NCI-H748 treated with DMSO at 0.1 percent for 48 hours (cell line): ENCODE results near the gene FOXO6.
"Not testable (repeated sequence)": the region's sequence is repeated elsewhere in the genome, so short reads cannot be mapped to it uniquely, and the experiment has no call there.

Source experiments
- DNase-seq: peaks from one replicate; lab custom pipeline; 2025; lab: John Stamatoyannopoulos, UW

Gene FOXO6

GRCh38 chr1:41329662-41330587 lies 31.3 kb upstream of the FOXO6 start:
- DNase-seq = no peak

DNA sequence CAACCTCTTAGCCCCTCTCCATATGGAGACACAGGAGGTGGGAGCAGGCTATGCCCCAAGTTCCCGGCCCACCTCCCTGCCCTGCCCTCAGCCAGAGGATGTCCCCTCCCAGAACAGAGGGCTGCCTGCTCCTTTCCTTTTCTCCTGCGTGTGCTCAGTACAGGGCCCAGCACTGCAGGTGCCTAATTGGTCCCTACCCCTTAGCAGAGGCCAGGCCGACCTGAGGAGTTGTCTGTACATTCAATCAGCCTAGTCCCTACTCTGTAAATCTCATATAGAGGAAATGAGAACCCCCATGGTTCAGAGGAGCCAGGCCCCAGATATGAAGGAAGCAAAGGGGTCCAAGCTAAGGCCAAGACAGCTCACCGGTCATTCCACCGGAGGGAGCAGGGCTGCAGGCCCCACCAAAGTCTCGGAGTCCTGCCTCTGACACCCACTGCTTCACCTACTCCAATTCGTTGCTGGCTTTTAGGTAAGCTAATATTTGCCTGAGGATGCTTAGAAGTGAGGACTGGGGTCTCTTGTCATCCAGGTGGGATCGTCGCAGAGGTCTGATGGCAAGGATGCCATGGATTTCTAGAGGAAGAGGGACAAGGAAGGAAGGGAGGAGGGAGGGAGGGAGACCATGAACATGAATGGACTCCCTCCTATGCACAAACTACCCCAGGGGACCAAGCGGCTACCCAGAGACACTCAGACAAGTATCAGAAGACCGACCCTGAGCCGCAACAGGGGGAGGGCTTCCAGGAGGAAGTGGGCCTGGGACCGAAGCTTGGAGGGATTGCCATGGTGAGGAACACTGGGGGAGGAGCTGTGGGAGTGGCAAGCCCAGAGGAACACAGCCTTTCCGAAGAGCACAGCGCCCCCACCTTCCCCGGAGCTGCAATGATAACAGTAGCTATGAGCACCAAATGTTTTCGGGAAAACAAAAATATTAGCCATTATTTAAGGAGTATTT lies 30.4 kb upstream of the FOXO6 start:
- no peak for DNase-seq

- DNase-seq = no peak
These were observed 29.7 kb upstream of the FOXO6 start for GRCh38 chr1:41331546-41331917.

GRCh38 chr1:41332161-41332560 lies 29.1 kb upstream of the FOXO6 start:
- DNase-seq = not testable (repeated sequence)

GRCh38 chr1:41333146-41333784 lies 28.0 kb upstream of the FOXO6 start:
- DNase-seq = no peak

DNA sequence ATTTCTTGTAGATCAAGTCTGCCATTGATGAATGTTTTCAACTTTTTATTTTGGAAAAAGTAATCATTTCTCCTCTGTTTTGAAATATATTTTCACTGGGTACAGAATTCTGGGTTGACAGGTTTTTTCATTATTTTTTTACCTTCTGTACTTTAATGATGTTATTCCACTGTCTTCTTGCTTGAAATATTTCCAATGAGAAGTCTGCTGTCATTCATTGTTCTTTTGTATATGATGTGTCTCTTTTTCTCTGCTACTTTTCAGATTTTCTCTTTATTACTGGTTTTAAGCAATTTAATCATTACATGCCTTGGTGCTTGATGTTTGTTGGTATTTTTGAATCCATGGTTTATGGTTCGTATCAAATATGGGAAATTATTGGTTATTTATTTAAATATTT lies 22.4 kb upstream of the FOXO6 start:
- no peak for DNase-seq

DNA sequence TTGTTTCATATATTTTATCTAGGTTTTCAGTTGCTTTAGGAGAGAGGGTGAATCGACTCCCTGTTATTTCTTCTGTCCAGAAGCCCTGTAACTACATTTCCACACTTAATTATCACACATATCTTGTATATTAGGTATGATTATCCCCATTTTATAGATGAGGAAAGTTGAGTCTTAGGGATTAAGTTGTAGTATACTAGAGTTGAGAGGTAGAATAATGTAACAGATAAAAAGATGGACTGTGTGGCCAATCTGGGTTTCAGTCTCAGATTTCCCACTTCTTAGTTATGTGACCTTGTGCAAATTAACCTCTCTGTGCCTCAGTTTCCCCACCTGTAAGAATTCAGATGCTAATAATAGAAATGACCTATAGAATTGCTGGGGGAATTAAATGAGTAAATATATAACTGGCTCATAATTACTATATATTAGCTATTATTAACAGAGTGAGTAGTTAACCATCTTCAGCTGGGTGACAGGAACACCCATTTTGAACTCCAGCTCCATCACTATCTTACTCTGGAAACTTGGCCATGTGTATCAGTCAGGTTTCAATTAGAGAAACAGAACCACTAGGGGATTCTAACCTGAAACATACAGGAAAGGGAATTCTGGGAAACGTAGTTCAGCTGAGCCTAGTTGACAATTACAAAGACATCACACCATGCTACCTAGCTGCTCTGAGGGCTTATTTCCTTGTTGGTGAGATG lies 20.4 kb upstream of the FOXO6 start:
- no peak for DNase-seq

- DNase-seq = no peak
These were observed 19.9 kb upstream of the FOXO6 start for GRCh38 chr1:41341365-41341683.

- DNase-seq = peak; percentile 77
These were observed 19.3 kb upstream of the FOXO6 start for GRCh38 chr1:41341772-41342562.

DNA sequence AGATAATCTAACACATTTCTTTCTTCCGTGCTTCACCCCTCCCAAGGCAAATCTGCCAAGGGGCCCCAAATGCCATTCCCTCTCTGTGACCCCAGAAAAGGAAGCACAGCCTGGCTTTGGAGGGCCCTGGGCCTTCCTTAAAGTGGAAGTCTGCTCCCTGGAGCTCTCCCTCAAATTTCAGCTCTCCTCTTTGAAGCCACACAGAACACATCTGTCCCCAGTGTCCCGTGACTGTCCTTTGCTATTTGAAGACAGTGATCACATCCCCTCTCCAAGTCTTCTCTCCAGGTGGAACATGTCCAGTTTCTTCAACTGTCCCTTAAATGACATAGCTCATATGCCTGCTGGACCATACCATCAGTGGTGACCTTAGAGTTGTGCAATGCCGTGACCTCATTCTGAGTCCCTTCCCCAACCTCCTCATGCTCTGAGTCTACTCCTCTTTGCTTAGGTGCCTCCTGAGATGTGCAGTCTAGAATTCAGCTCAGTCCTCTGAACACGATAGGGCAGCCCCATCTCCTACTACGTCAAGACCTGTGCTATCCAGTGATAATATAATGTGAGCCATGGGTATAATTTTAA lies 18.4 kb upstream of the FOXO6 start:
- DNase-seq = no peak

- DNase-seq = no peak
These were observed 17.2 kb upstream of the FOXO6 start for GRCh38 chr1:41343790-41344699.

DNA sequence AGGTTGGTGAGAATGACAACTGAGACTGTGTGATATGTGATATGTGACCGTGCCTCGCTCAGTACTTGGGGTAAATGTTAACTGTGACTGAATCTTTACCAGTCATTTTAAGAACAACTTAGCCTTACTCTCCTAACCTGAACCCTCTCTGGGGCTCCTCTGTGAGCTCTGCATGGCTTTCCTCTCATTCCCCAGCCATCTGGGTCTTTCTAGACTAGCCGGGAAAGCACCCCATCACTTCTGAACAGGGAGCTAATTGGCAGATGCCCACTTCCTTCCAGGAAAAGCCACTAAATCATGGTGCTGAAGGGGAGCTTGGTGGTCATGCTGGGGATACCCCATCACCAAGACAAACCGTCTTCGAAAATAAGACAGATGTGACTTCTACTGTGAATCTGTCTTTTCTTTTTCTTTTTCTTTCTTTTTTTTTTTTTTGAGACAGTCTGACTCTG lies 16.5 kb upstream of the FOXO6 start:
- DNase-seq = no peak

DNA sequence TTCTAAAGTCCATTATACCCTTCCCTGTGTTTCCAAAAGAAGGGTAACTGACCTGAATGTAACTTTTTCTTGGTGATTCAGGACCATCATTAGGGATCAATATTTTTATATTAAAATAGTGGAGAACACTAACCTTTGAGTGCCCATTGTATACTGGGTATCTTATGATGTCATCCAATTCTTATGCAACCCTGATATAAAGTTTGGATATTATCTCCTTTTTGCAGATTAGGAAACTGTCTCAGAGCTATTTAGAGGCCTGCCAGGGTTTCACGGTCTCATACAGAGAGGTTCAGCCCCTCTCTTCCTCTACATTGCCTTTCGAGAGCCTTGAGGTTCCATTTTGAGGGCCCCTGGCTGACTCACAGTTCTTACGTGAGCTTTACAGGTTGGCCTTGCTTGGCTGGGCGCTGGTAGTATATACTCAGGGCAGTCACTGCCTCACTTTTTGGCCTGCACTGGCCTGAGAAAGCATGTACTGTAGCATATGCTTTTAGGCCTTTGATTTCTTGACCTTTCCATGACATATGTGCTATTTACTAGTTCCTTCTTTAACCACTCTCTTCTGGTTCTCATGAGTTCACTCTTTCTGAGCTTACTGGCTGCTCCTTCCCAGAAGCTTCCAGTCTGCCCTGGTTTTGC lies 15.7 kb upstream of the FOXO6 start:
- DNase-seq = no peak

DNA sequence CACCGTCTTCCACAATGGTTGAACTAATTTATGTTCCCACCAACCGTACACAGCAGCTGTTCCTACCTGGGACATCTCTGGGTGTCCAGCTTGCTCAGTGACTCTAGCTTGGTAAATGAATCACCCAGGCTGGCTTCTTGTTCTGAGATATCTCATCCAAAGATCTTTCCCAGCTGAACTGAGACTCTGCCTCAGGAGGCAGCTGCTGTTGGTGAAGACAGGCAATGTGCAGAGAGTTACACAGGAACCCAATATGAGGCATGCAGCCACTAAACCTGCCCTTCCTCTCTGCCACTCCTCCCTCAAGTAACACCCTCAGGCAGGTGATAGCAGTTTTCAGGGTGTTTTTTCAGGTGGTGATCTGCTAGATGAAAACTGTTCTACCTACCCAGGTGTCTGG lies 14.0 kb upstream of the FOXO6 start:
- no peak for DNase-seq

GRCh38 chr1:41348394-41348793 lies 12.8 kb upstream of the FOXO6 start:
- no peak for DNase-seq

GRCh38 chr1:41349361-41350054 lies 11.7 kb upstream of the FOXO6 start:
- no peak for DNase-seq

DNA sequence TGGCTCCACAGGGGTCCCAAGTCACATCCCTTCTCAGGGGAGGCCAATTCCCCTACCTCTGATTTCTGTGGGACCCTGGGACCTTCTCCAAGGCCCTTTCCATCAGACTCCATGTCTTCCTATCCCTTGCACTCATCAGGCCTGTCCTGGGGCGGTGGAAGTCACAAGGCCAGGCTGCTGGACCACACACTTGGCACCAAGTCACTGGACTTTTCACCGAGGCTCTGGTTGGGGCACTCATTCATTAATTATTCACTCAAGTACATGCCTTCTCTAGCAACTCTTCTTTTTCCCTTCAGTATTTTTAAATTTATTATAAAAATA lies 11.2 kb upstream of the FOXO6 start:
- no peak for DNase-seq
